Right lobe of liver (tissue), 4 donors: ENCODE data around the gene ACTR3C.
"Not testable (repeated sequence)": the region's sequence is repeated elsewhere in the genome, so short reads cannot be mapped to it uniquely, and the experiment has no call there.

Experiments used
- CTCF ChIP-seq, 4 donors: fragments of 200-600 bp in 3 of 4; fragments of 450-650 bp in 1 of 4; IDR thresholded peaks; one replicate each; pipeline versions ENCODE4 v1.5.1 to v1.8.0; 2016 to 2022; ENCODE audit warnings: antibody characterized with exemption in 4 of 4, mild to moderate bottlenecking in 2 of 4
- POLR2A ChIP-seq: fragments of 450-650 bp; IDR thresholded peaks from one replicate; pipeline ENCODE4 v1.6.1; 2017; ENCODE audit warnings: antibody characterized with exemption, mild to moderate bottlenecking
- donor health status: DM: no; HTN: no; CAD: no.
- donor health status: DM: no; HTN: no; CAD: no.
- donor health status: DM: no; HTN: yes; CAD: no.

GRCh38 chr7:150270101-150270824, 53.1 kb downstream of the ACTR3C start:
- not testable (repeated sequence) for TF ChIP-seq CTCF (IDR thresholded peaks at IDR 0.05); POLR2A
